ENCODE results near the gene ACOT8. TPM values are rescaled to one million over a fixed set of nuclear protein-coding genes. Genes with fewer than 3 reads are reported as not detected.

The ACOT8 gene
- total and polyA plus RNA-seq, 10 of the 15 experiments (the other 5 are each of a cell fraction or from before 2014, with no cell fraction given): 5.1 to 47.9 (median 31.8) TPM

- TF ChIP-seq, protein P1, sequence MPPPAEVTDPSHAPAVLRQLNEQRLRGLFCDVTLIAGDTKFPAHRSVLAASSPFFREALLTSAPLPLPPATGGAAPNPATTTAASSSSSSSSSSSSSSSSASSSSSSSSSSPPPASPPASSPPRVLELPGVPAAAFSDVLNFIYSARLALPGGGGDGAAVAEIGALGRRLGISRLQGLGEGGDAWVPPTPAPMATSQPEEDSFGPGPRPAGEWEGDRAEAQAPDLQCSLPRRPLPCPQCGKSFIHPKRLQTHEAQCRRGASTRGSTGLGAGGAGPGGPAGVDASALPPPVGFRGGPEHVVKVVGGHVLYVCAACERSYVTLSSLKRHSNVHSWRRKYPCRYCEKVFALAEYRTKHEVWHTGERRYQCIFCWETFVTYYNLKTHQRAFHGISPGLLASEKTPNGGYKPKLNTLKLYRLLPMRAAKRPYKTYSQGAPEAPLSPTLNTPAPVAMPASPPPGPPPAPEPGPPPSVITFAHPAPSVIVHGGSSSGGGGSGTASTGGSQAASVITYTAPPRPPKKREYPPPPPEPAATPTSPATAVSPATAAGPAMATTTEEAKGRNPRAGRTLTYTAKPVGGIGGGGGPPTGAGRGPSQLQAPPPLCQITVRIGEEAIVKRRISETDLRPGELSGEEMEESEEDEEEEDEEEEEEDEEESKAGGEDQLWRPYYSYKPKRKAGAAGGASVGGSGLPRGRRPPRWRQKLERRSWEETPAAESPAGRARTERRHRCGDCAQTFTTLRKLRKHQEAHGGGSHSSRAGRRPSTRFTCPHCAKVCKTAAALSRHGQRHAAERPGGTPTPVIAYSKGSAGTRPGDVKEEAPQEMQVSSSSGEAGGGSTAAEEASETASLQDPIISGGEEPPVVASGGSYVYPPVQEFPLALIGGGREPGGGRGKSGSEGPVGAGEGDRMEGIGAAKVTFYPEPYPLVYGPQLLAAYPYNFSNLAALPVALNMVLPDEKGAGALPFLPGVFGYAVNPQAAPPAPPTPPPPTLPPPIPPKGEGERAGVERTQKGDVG (CRISPR knock-in tag; IDR thresholded peaks at IDR 0.05): no peak
- TF ChIP-seq CBFB (IDR thresholded peaks at IDR 0.05; ENCODE audit: low read depth): no peak
- TF ChIP-seq BHLHE40 (IDR thresholded peaks at IDR 0.05; ENCODE audit: borderline replicate concordance in 1 of 2, low read depth in 2 of 2, low read length in 1 of 2): no peak
- no peak for TF ChIP-seq ZNF274 (IDR thresholded peaks at IDR 0.05; ENCODE audit: insufficient read depth, insufficient read length)
- TF ChIP-seq ZBTB33 (IDR thresholded peaks at IDR 0.05): no peak
- no peak for TF ChIP-seq GABPA (IDR thresholded peaks at IDR 0.05; ENCODE audit: low read depth)
Observed at GRCh38 chr20:45872626-45873025, 15.4 kb upstream of the ACOT8 start (continued).

DNA sequence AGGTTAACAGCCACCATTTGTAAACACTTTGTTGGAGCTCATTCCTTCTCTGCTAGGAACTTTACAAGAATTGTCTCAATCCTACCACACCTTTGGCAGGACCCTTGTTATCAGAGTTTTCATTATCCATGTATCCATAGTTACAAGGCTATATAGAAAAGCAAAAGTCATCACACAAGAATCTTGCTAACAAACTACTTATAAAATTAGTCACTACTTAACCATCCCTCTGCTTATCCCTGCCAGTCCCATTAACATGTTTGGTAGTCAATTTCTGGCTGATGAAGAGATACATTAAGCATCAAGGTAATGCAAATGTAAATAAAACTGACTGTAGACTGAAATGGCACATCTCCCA lies 10.6 kb upstream of the ACOT8 start:
- Histone ChIP-seq H3K4me2 (ENCODE audit: control insufficient read depth, insufficient read depth) (no peak overlapping the region), H2AFZ (ENCODE audit: control insufficient read depth, low read depth, low read length) (no peak overlapping the region), H3K4me3 (no peak overlapping the region), H3K27ac (ENCODE audit: control insufficient read depth, insufficient read depth) (no peak overlapping the region), H3K36me3 (ENCODE audit: control insufficient read depth in 2 of 2, insufficient read depth in 2 of 2, low read length in 1 of 2) (no peaks in the 10 kb centered on the region; a peak in 1 of 4 replicates), H3K4me1 (ENCODE audit: control insufficient read depth, insufficient read depth, low read length) (no peaks in the 10 kb centered on the region), H3K27me3 (replicated peaks in 1 of 2; ENCODE audit: control insufficient read depth in 2 of 2, insufficient read depth in 2 of 2, low read length in 1 of 2) (no peaks in the 10 kb centered on the region), H3K9ac (ENCODE audit: control insufficient read depth, insufficient read depth, low read length) (no peak overlapping the region), H3K79me2 (ENCODE audit: control insufficient read depth, insufficient read depth, low read length) (no peaks in the 10 kb centered on the region), H3K9me3 (replicated peaks; ENCODE audit: control insufficient read depth, insufficient read depth, low read length) (no peaks in the 10 kb centered on the region), H4K20me1 (ENCODE audit: control insufficient read depth, insufficient read depth) (no peaks in the 10 kb centered on the region)
- no peak for ATAC-seq
- no peak for FAIRE-seq
- ChIA-PET RAD21 (ENCODE audit: unreplicated experiment) (no interaction called here), CTCF (interaction anchor here (1.4 kb wide), 1 partner anchor 13 kb away, joined by 3 read pairs; the partner anchor contains the start of gene ZSWIM1), POLR2A (no interaction called here), SMC1A (ENCODE audit: uncharacterized antibody, unreplicated experiment) (interaction anchor here (0.7 to 1.4 kb wide), 2 partner anchors 10 to 1639 kb away, joined by 3 to 5 read pairs; no protein-coding TSS in a partner anchor)
- BruUV-seq (replicated peaks): no TSS peak
- intact Hi-C loops (cut with micrococcal nuclease; ENCODE audit: unreplicated experiment): no loop called here
- TF ChIP-seq, protein P2, sequence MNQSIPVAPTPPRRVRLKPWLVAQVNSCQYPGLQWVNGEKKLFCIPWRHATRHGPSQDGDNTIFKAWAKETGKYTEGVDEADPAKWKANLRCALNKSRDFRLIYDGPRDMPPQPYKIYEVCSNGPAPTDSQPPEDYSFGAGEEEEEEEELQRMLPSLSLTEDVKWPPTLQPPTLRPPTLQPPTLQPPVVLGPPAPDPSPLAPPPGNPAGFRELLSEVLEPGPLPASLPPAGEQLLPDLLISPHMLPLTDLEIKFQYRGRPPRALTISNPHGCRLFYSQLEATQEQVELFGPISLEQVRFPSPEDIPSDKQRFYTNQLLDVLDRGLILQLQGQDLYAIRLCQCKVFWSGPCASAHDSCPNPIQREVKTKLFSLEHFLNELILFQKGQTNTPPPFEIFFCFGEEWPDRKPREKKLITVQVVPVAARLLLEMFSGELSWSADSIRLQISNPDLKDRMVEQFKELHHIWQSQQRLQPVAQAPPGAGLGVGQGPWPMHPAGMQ (IDR thresholded peaks at IDR 0.05; ENCODE audit: borderline replicate concordance): no peak
- no peak for TF ChIP-seq SIX5 (IDR thresholded peaks at IDR 0.05; ENCODE audit: low read depth, low read length, severe bottlenecking)
- TF ChIP-seq RUNX3 (IDR thresholded peaks at IDR 0.05; ENCODE audit: low read length): no peak
- no peak for TF ChIP-seq CBX5 (IDR thresholded peaks at IDR 0.05; ENCODE audit: low read depth)
- no peak for TF ChIP-seq FOXM1 (IDR thresholded peaks at IDR 0.05; ENCODE audit: low read depth, low read length)
- TF ChIP-seq BHLHE40 (IDR thresholded peaks at IDR 0.05; ENCODE audit: borderline replicate concordance in 1 of 2, low read depth in 2 of 2, low read length in 1 of 2): no peak
- no peak for TF ChIP-seq EGR1 (IDR thresholded peaks at IDR 0.05; ENCODE audit: borderline replicate concordance in 1 of 2, low read depth in 2 of 2, low read length in 2 of 2)
- no peak for TF ChIP-seq BRCA1 (IDR thresholded peaks at IDR 0.05; ENCODE audit: low read depth, low read length)
- no peak for TF ChIP-seq JUNB (IDR thresholded peaks at IDR 0.05)
- TF ChIP-seq SMARCA5 (IDR thresholded peaks at IDR 0.05): no peak
- no peak for DNase-seq (ENCODE audit: low read depth, low spot score)
- in situ Hi-C loops (cut with MboI): no loop called here

All from GM12878 (cell line).